ENCODE results near the gene SH2D5.
A peak's percentile ranks its signal among the peaks of the same experiment; 100 is the strongest.

Gene SH2D5

DNA sequence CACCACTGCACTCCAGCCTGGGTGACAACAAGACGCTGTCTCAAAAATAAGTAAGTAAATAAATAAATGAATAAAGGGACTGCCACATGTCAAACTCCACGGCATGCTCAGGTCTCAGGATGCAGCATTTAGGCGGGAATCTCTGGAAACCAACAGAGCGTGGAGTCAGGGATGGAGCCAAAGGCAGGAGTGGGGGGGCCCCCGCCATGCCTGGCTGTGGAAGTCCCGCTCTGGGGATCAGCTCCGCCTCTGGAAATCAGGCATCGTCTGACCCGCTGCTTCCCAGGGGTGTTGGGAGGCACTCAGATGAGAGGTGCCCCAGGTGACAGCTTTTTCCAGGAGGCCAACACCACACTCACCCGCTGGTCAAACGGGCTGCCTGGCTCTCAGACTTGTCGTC, 34.9 kb downstream of the SH2D5 start:
- Histone ChIP-seq H3K27ac (ENCODE audit: low read length) (no peak overlapping the region), H3K9ac (ENCODE audit: low read length) (no peak overlapping the region), H3K4me3 (ENCODE audit: low read length) (no peak overlapping the region), H3K36me3 (ENCODE audit: control insufficient read depth, low read depth, low read length) (no peaks in the 10 kb centered on the region), H3K4me1 (ENCODE audit: control insufficient read depth, low read depth, low read length) (no peaks in the 10 kb centered on the region), H3K9me3 (ENCODE audit: control insufficient read depth, low read depth, low read length) (no peaks in the 10 kb centered on the region), H3K27me3 (ENCODE audit: control insufficient read depth, insufficient read depth, low read length) (no peaks in the 10 kb centered on the region)

DNA sequence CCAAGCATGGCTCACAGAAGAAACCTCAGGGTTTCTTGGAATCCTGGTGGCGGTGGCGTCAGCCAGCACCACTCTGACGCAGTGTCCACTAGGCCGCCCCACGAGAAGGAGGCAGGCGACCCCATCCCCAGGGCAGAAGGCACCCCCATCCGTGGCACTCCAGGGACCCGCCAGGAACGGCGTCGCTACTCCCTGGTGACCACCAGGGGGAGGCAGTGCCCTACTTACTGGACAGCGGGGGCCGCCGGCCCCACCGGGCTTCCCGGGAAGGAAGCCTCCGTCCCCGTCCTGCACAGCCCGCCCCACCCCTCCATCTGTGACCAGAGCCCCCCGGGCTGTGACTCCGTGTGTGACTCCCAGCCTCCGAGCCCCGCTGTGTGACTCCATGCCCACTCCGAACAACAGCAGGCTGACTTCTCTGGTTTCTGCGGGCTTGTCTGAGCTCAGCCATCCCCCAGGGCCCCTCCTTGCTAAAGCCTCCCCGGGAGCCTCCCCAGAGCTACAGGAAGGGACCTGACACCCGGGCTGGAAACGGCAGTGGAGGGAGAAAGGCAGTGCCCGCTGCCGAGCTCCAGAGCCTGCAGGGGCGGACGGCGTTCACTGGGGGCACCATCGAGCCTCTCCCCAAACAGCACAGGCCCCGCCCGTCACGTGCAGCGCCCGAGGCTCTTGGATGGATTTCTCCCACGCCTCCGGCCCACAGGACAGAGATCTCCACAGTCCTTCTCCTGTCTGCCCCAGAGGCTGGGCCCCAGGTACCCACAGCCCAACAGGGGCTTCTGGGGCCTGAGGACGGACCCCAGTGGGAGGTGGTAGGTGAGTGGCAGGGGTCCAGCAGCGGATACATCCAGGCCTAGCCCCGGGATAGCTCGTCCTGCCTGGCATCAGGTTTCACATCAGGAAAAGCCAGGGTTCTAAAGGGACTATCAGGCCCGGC, 35.8 kb downstream of the SH2D5 start:
- Histone ChIP-seq H3K9me3 (ENCODE audit: control insufficient read depth, low read depth, low read length) (no peaks in the 10 kb centered on the region), H3K27ac (ENCODE audit: low read length) (no peak overlapping the region), H3K4me1 (ENCODE audit: control insufficient read depth, low read depth, low read length) (no peaks in the 10 kb centered on the region), H3K27me3 (ENCODE audit: control insufficient read depth, insufficient read depth, low read length) (no peaks in the 10 kb centered on the region), H3K4me3 (ENCODE audit: low read length) (peak overlapping the region; percentile 74), H3K9ac (ENCODE audit: low read length) (peak overlapping the region; percentile 49), H3K36me3 (ENCODE audit: control insufficient read depth, low read depth, low read length) (no peaks in the 10 kb centered on the region)

DNA sequence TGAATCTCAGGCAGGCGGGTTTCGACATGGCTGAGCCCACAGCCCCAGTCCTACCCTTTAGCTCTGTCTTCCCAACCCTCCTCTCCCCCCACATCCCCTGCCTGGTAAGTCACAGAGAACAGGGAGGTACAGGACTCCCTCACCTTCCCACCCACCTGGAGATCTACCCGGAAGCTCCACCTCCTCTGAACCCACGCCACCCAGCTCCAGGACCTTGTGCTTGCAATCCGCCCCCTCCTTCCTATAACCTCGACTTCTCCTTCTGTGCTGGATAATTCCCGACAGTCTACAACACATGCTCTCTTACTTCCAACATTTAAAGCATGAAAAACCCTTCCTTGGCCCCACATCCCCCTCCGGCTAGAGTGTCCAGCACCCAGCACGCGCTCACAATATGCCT, 37.0 kb downstream of the SH2D5 start:
- no peaks in the 10 kb centered on the region for H3K4me1 ChIP-seq (ENCODE audit: control insufficient read depth, low read depth, low read length)
- H3K27me3 ChIP-seq (ENCODE audit: control insufficient read depth, insufficient read depth, low read length): no peaks in the 10 kb centered on the region

DNA sequence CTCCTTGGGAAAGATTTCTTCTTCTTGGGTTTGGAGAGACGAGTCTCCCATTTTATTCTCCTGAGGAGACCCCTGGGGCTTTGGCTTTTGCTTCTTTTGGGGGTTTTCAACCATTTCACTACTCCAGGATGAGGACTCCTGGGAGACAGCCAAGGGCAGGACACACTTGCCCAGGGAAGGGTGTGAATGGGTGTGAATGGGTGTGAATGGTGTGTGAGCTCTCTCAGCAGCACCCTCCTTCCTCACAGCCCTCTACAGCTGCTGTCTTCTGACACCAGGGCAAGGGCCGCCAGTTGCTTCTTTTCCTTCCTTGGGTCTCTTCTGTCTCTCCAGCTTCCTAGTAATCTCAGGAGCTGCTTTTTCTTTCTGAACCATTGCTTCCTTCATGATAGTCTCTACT, 38.9 kb downstream of the SH2D5 start:
- Histone ChIP-seq H3K27me3 (ENCODE audit: control insufficient read depth, insufficient read depth, low read length) (no peaks in the 10 kb centered on the region), H3K36me3 (ENCODE audit: control insufficient read depth, low read depth, low read length) (peaks cover 3% of the 10 kb centered on the region), H3K4me3 (ENCODE audit: low read length) (no peak overlapping the region), H3K27ac (ENCODE audit: low read length) (no peak overlapping the region), H3K9me3 (ENCODE audit: control insufficient read depth, low read depth, low read length) (no peaks in the 10 kb centered on the region), H3K4me1 (ENCODE audit: control insufficient read depth, low read depth, low read length) (no peaks in the 10 kb centered on the region), H3K9ac (ENCODE audit: low read length) (no peak overlapping the region)

More for the DNA sequence above, 37.0 kb downstream of the SH2D5 start:
- H3K27ac ChIP-seq (ENCODE audit: low read length): no peak overlapping the region
- H3K9ac ChIP-seq (ENCODE audit: low read length): no peak overlapping the region
- H3K9me3 ChIP-seq (ENCODE audit: control insufficient read depth, low read depth, low read length): no peaks in the 10 kb centered on the region
- no peaks in the 10 kb centered on the region for H3K36me3 ChIP-seq (ENCODE audit: control insufficient read depth, low read depth, low read length)
- H3K4me3 ChIP-seq (ENCODE audit: low read length): no peak overlapping the region

DNA sequence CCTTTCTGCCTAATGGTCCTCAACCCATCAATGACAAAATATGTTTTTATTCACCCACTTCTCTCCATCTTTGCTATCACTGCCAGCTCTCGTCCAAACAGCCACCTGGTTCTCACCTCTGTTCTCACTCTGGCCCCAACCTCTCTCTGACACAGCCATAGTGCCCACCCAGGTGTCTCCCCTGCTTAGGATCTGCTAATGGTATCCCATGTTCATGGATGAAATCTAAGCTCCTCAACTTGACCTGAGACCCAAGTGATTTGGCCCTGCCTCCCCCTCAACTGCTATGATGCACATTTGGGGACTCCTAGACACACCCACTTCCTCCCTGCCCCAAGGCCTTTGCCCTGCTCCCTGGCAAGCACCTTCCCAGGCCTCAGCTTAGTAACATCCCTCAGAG, 40.6 kb downstream of the SH2D5 start:
- Histone ChIP-seq H3K27me3 (ENCODE audit: control insufficient read depth, insufficient read depth, low read length) (no peaks in the 10 kb centered on the region), H3K9me3 (ENCODE audit: control insufficient read depth, low read depth, low read length) (no peaks in the 10 kb centered on the region), H3K27ac (ENCODE audit: low read length) (no peak overlapping the region), H3K4me3 (ENCODE audit: low read length) (no peak overlapping the region), H3K4me1 (ENCODE audit: control insufficient read depth, low read depth, low read length) (no peaks in the 10 kb centered on the region), H3K9ac (ENCODE audit: low read length) (no peak overlapping the region), H3K36me3 (ENCODE audit: control insufficient read depth, low read depth, low read length) (peaks cover 3% of the 10 kb centered on the region)

DNA sequence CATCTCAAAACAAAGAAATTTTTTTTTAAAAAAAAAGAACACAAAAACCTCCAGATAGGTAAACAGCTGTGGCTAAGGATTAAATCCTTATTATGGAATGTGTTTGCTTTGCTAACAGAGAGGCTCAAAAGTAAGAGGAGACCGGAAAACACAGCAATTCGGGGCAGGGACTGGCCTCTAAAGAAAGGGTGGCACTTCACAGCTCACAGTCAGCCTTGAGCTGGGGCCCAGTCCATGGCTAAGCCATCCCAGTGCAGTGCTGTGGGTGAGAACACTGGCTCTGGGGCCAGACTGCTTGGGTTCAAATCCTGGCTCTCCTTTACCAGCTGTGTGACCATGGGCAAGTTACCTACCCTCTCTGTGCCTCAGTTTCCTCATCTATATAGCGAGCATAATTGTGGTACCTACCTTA, 42.9 kb downstream of the SH2D5 start:
- peaks cover 3% of the 10 kb centered on the region for H3K36me3 ChIP-seq (ENCODE audit: control insufficient read depth, low read depth, low read length)
- no peak overlapping the region for H3K9ac ChIP-seq (ENCODE audit: low read length)
- H3K9me3 ChIP-seq (ENCODE audit: control insufficient read depth, low read depth, low read length): no peaks in the 10 kb centered on the region
- H3K4me1 ChIP-seq (ENCODE audit: control insufficient read depth, low read depth, low read length): no peaks in the 10 kb centered on the region
- H3K27ac ChIP-seq (ENCODE audit: low read length): no peak overlapping the region
- no peak overlapping the region for H3K4me3 ChIP-seq (ENCODE audit: low read length)
- H3K27me3 ChIP-seq (ENCODE audit: control insufficient read depth, insufficient read depth, low read length): no peaks in the 10 kb centered on the region

DNA sequence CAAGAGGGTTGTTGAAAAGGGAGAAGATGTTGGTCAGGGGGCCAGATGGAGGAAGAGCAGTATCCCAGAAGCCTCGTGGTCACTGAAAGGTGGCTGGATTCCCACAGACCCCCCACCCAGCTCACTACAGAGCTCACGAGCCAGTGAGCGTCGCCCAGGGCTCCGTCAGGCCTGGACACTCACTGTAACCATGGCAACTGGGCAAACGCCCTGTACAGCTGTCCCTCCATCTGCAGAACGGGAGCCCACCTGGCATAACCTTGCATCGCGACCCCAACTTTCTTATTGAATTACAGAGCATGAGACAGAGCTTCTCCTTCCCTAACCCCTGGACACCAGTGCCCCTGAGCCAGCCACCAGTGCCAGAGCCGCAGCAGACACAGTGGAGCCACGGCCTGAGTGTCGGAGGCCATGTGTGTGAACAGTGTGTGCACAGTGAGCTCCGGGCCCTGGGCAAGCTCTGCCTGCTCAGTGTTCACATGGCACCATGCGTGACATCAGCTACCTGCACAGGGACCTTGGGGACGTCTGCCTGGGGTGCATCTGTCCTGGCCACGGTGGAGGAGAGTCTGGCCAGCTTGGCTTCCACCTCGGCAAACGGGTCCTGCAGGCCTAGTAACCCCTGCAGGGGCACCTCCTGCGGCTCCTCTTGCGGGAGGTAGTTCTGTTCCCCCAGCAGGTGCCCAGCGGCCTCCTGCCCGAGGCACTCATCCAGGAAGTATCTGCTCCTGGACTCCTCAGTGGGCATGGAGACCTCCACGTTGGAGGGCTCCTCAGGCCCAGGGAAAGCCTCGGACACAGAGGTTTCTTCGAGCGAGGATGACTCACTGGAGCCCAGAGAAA, 45.4 kb downstream of the SH2D5 start:
- H3K9ac ChIP-seq (ENCODE audit: low read length): no peak overlapping the region
- H3K27ac ChIP-seq (ENCODE audit: low read length): no peak overlapping the region
- H3K36me3 ChIP-seq (ENCODE audit: control insufficient read depth, low read depth, low read length): peaks cover 3% of the 10 kb centered on the region
- H3K9me3 ChIP-seq (ENCODE audit: control insufficient read depth, low read depth, low read length): no peaks in the 10 kb centered on the region
- H3K27me3 ChIP-seq (ENCODE audit: control insufficient read depth, insufficient read depth, low read length): no peaks in the 10 kb centered on the region
- H3K4me3 ChIP-seq (ENCODE audit: low read length): no peak overlapping the region
- H3K4me1 ChIP-seq (ENCODE audit: control insufficient read depth, low read depth, low read length): no peaks in the 10 kb centered on the region

DNA sequence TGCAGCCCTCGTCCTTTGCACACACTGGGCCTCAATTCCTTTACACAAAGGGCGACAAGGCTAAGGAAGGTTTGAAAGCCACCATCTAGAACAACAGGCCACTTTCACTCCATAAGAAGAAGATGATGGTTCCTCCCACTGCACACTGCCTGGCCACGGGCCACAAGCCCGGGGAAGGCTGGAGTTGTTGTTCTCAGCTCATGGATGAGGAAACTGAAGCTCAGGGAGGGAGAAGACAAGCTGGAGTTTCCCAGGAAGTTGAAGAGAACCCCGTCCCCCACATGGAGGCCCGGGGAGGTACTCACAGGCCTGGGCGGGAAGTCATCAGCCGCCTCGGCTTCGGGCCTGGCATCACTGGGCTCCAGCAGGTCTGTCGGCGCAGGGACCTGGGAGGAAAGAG, 46.8 kb downstream of the SH2D5 start:
- Histone ChIP-seq H3K9me3 (ENCODE audit: control insufficient read depth, low read depth, low read length) (no peaks in the 10 kb centered on the region), H3K9ac (ENCODE audit: low read length) (no peak overlapping the region), H3K27ac (ENCODE audit: low read length) (no peak overlapping the region), H3K36me3 (ENCODE audit: control insufficient read depth, low read depth, low read length) (peaks cover 3% of the 10 kb centered on the region), H3K4me3 (ENCODE audit: low read length) (no peak overlapping the region), H3K4me1 (ENCODE audit: control insufficient read depth, low read depth, low read length) (no peaks in the 10 kb centered on the region), H3K27me3 (ENCODE audit: control insufficient read depth, insufficient read depth, low read length) (no peaks in the 10 kb centered on the region)

DNA sequence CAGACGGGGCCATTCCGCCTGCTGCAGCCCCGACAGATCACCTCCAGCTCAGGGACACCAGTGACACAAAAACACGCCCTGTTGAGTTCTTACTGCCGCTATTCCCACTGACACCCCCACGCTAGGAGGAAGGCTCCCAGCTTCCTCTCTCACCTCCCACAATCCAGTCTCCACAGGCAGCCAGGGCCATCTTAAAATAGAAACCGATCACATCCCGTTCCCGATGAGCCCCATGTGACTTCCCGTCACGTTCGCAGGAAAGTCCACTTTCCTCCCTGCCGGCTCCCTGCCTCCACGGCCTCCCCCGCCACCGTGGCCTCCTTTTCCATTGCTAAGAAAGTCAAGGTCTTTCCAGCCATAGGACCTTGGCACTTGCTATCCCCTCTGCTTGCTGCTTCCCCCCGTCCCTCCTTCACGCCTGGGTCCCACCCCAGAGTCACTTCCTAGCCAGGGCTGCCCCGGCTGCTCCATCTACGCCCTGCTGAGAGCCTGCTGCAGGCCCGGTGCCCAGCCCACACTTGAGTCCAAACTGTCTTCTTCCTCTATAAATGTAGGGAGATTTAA, 47.3 kb downstream of the SH2D5 start:
- Histone ChIP-seq H3K27me3 (ENCODE audit: control insufficient read depth, insufficient read depth, low read length) (no peaks in the 10 kb centered on the region), H3K4me3 (ENCODE audit: low read length) (no peak overlapping the region), H3K4me1 (ENCODE audit: control insufficient read depth, low read depth, low read length) (no peaks in the 10 kb centered on the region), H3K36me3 (ENCODE audit: control insufficient read depth, low read depth, low read length) (peaks cover 3% of the 10 kb centered on the region), H3K9me3 (ENCODE audit: control insufficient read depth, low read depth, low read length) (no peaks in the 10 kb centered on the region), H3K9ac (ENCODE audit: low read length) (no peak overlapping the region), H3K27ac (ENCODE audit: low read length) (no peak overlapping the region)

DNA sequence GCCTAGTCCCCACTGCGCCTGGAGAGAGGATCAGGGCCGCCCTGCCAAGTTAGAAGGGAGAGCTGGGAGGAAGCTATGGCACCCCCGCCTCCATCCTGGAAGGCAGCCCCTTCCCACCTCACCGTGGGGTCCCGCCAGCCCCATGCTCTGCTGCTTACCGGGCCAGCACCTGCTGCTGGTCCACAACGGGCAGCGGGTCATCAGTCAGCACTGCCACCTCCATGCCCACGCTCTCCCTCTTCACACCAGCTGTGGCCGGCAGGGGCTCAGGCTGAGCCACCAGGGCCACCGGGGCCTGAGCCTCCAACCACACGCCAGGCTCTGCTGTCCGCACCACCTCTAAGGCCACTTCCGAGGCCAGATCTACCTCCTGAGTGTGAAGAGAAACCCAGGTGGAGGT, 47.9 kb downstream of the SH2D5 start:
- no peaks in the 10 kb centered on the region for H3K27me3 ChIP-seq (ENCODE audit: control insufficient read depth, insufficient read depth, low read length)
- H3K36me3 ChIP-seq (ENCODE audit: control insufficient read depth, low read depth, low read length): peaks cover 1% of the 10 kb centered on the region

DNA sequence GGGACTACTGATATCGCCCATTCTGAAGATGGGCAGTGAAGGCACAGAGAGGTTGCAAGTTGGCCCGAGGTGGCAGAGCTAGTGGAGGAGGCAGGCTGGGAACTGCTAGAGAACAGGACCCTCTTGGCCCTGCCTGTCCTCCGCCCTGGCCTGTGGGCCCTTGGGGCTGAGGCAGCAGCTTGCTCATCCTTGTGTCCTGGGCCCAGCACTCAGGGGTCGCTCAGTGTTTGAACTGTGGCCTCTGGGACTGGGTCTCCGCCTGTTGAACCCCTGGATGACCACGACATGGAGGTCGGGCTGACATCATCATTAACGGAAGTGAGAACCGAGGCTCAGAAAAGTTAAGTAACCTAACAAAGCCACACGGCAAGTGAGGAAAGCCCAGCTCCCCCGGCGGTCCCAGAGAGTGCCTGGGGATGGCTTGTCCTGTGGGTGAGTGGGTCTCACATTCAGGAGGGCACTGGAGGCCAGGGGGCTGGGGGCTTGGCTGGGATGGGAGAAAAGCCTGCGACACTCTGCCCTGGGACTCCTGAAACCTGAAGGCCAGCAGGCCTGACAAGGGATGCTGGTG, 48.4 kb downstream of the SH2D5 start:
- no peak overlapping the region for H3K4me3 ChIP-seq (ENCODE audit: low read length)
- no peaks in the 10 kb centered on the region for H3K4me1 ChIP-seq (ENCODE audit: control insufficient read depth, low read depth, low read length)
- no peaks in the 10 kb centered on the region for H3K27me3 ChIP-seq (ENCODE audit: control insufficient read depth, insufficient read depth, low read length)
- no peak overlapping the region for H3K27ac ChIP-seq (ENCODE audit: low read length)
- no peaks in the 10 kb centered on the region for H3K36me3 ChIP-seq (ENCODE audit: control insufficient read depth, low read depth, low read length)
- H3K9me3 ChIP-seq (ENCODE audit: control insufficient read depth, low read depth, low read length): no peaks in the 10 kb centered on the region
- H3K9ac ChIP-seq (ENCODE audit: low read length): no peak overlapping the region

More for the DNA sequence above, 47.9 kb downstream of the SH2D5 start:
- Histone ChIP-seq H3K9me3 (ENCODE audit: control insufficient read depth, low read depth, low read length) (no peaks in the 10 kb centered on the region), H3K4me1 (ENCODE audit: control insufficient read depth, low read depth, low read length) (no peaks in the 10 kb centered on the region), H3K4me3 (ENCODE audit: low read length) (no peak overlapping the region), H3K27ac (ENCODE audit: low read length) (no peak overlapping the region), H3K9ac (ENCODE audit: low read length) (no peak overlapping the region)

All from iPS-18a (cell line).